Neural progenitor cell (in vitro differentiated cells): ENCODE measurements around the gene CCDC91.

Experiments used
- EZH2 ChIP-seq: fragments of 200-600 bp; sonication (generic); IDR thresholded peaks from 2 replicates; pipeline ENCODE4 v1.6.1; 2017; ENCODE audit warnings: antibody characterized with exemption, mild to moderate bottlenecking, moderate library complexity
- EZH2phosphoT487 ChIP-seq: fragments of 200-600 bp; sonication (generic); IDR thresholded peaks from 2 replicates; pipeline ENCODE4 v1.6.1; 2017; ENCODE audit warnings: antibody characterized with exemption
- TF ChIP-seq, protein P1 (sequence below): fragments of 200-600 bp; sonication (generic); IDR thresholded peaks from 2 replicates; pipeline ENCODE4 v1.5.1; 2017; ENCODE audit warnings: antibody characterized with exemption, mild to moderate bottlenecking

- TF ChIP-seq, protein P1, sequence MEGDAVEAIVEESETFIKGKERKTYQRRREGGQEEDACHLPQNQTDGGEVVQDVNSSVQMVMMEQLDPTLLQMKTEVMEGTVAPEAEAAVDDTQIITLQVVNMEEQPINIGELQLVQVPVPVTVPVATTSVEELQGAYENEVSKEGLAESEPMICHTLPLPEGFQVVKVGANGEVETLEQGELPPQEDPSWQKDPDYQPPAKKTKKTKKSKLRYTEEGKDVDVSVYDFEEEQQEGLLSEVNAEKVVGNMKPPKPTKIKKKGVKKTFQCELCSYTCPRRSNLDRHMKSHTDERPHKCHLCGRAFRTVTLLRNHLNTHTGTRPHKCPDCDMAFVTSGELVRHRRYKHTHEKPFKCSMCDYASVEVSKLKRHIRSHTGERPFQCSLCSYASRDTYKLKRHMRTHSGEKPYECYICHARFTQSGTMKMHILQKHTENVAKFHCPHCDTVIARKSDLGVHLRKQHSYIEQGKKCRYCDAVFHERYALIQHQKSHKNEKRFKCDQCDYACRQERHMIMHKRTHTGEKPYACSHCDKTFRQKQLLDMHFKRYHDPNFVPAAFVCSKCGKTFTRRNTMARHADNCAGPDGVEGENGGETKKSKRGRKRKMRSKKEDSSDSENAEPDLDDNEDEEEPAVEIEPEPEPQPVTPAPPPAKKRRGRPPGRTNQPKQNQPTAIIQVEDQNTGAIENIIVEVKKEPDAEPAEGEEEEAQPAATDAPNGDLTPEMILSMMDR = no peak
- TF ChIP-seq EZH2phosphoT487 = no peak
- TF ChIP-seq EZH2 = no peak
Observed at GRCh38 chr12:28173440-28173839, 16.8 kb upstream of the CCDC91 start.
